Body of pancreas (tissue), 4 donors: ENCODE results near the gene ZNF205. TPM values are rescaled to one million over a fixed set of nuclear protein-coding genes. Genes with fewer than 3 reads are reported as not detected.
A peak's percentile ranks its signal among the peaks of the same experiment; 100 is the strongest.

Experiments used
- ATAC-seq: fragments of 150-250 bp; one replicate; pipeline ENCODE4 v1.9.1; 2016
- DNase-seq, 4 donors: peaks; one replicate each; pipeline ENCODE4 v3.0.0-alpha.2; 2019
- H3K27ac ChIP-seq, 4 donors: fragments of 200-600 bp; sonication (generic); 1 replicate in 3 of 4; 2 replicates in 1 of 4; pipeline versions ENCODE4 v1.5.1 to v1.6.1; 2016 to 2019; ENCODE audit warnings: mild to moderate bottlenecking in 1 of 4, mixed read lengths in 1 of 4, moderate library complexity in 1 of 4
- H3K27me3 ChIP-seq, 2 donors: fragments of 200-600 bp; sonication (generic); one replicate each; pipeline ENCODE4 v1.6.0; 2016; ENCODE audit warnings: mild to moderate bottlenecking in 1 of 2
- H3K36me3 ChIP-seq, 2 donors: fragments of 200-600 bp; sonication (generic); replicated peaks in 1 of 2; 2 replicates each; pipeline ENCODE4 v1.5.1; 2016; ENCODE audit warnings: low read depth in 2 of 2; ENCODE audit not compliant: insufficient read depth in 1 of 2
- H3K4me1 ChIP-seq: fragments of 200-600 bp; sonication (generic); one replicate; pipeline ENCODE4 v1.6.0; 2016
- H3K4me3 ChIP-seq, 2 donors: fragments of 200-600 bp; sonication (generic); 1 replicate in 1 of 2; 2 replicates in 1 of 2; pipeline ENCODE4 v1.5.1; 2016 to 2019
- H3K9me3 ChIP-seq, 3 donors: fragments of 200-600 bp; sonication (generic); 1 replicate in 2 of 3; 2 replicates in 1 of 3; pipeline ENCODE4 v1.5.1; 2016
- POLR2A ChIP-seq, 3 donors: fragments of 450-650 bp; IDR thresholded peaks; one replicate each; pipeline ENCODE4 v1.6.1; 2016; ENCODE audit warnings: antibody characterized with exemption in 3 of 3, mild to moderate bottlenecking in 2 of 3
- WGBS, 2 donors: methylation state at CpG; one replicate each; pipeline ENCODE4 v1.1.5; 2017; 5-methylcytosine and 5-hydroxymethylcytosine counted together
- intact Hi-C: fragments of 100-400 bp; cut with DNase I; formaldehyde crosslinking; loops from one replicate; pipeline ENCODE4 v1.15.1; 2023
- total RNA-seq, 2 donors: library from RNA; depleted of rRNA; stranded (reverse); fragments of >200 nt; gene quantifications; one replicate each; pipeline ENCODE4 v1.1.0, GENCODE V29; 2016
- TF ChIP-seq, protein P1 (sequence below), 7 experiments: fragments of 450-650 bp in 4 of 7; fragments of 200-600 bp in 3 of 7; sonication (generic) in 3 of 7; IDR thresholded peaks; one replicate each; pipeline ENCODE4 v1.5.1; 2016 to 2019; ENCODE audit warnings: antibody characterized with exemption in 7 of 7

ZNF205 gene
- total RNA-seq, 2 donors from 2014 or later: 14.2 to 20.0 TPM

DNA sequence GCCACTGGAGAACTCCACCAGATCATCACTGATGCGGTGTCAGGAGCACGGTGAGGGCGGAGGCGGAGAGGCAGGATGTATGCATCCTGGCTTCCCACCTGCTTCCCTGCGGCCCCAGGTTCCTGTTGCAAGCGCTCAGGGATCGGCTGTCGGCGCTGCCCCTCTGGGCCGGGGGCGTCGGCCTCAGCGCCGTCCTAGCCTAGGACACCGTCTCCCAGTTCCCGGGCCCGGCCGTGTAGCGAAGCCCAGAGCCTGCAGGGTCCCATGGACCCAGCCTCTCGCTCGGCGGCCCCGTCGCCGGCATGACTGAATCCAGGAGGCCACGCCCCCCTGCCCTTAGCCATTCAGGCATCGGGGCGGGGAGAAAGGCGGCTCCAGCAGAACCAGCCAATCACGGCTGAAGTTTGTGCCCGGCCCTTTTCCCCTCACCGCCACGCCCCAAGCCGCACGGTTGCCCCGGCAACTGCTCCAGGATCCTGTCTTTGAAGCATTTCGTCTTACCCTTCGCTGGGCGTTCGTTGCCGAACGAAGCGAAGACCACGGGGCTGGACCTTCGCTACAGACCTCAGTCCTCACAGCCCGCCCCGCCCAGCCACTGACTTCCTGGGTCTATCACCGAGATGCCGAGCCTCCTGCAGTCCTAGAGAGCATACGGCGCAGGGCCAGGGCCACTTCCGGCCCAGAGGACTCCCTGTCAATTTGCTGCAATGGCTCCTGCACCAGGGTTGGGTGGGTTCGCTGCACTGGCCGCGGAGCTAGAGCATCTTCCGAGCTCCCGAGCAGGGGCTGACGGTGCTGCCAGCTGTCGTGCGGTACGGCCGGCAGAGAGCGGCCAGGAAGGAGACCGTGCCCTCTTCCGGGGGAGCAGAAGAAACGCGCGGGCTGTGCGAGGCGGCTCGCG is 11.8 kb downstream of the ZNF205 start:
- no peaks in the 10 kb centered on the region for H3K27me3 ChIP-seq
- DNase-seq (peak; percentile 96 to 98 (median 97)), ATAC-seq (peak; percentile 97)
- H3K27ac ChIP-seq: peak overlapping the region; percentile 37 to 89 (median 82)
- H3K36me3 ChIP-seq: peaks cover 0 to 3% of the 10 kb centered on the region in 2 donors
- intact Hi-C loops: no loop called here
- H3K9me3 ChIP-seq: no peaks in the 10 kb centered on the region
- peak overlapping the region; percentile 4 to 40 for H3K4me3 ChIP-seq
- peak; percentile 45 to 72 (median 70) for TF ChIP-seq POLR2A (IDR thresholded peaks at IDR 0.05)
- TF ChIP-seq, protein P1, sequence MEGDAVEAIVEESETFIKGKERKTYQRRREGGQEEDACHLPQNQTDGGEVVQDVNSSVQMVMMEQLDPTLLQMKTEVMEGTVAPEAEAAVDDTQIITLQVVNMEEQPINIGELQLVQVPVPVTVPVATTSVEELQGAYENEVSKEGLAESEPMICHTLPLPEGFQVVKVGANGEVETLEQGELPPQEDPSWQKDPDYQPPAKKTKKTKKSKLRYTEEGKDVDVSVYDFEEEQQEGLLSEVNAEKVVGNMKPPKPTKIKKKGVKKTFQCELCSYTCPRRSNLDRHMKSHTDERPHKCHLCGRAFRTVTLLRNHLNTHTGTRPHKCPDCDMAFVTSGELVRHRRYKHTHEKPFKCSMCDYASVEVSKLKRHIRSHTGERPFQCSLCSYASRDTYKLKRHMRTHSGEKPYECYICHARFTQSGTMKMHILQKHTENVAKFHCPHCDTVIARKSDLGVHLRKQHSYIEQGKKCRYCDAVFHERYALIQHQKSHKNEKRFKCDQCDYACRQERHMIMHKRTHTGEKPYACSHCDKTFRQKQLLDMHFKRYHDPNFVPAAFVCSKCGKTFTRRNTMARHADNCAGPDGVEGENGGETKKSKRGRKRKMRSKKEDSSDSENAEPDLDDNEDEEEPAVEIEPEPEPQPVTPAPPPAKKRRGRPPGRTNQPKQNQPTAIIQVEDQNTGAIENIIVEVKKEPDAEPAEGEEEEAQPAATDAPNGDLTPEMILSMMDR (IDR thresholded peaks at IDR 0.05): peak in 4 of 7 experiments; percentile 10 to 34 (median 28)
- 0 to 1% methylated on average over 16 to 68 of the region's 72 CpGs for WGBS, 2 donors
- H3K4me1 ChIP-seq: peaks cover 28% of the 10 kb centered on the region

DNA sequence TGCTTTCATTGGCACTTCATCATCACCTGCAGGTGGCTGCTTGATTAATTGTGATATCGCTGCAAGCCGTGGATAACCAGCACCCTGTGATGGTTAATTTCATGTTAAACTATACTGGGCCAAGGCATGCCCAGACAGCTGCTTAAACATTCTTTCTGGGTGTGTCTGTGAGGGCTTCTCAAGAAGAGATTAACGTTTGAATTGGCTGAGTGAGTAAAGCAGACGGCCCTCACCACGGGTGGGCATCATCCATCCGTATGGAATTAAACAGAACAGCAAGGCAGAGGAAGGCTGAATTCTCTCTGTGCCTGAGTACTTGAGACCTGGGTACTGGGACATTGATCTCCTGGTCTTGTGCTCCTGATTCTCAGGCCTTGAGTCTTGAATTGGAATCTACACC is 15.4 kb downstream of the ZNF205 start:
- Histone ChIP-seq H3K27ac (no peak overlapping the region), H3K4me1 (peaks cover 49% of the 10 kb centered on the region), H3K9me3 (no peaks in the 10 kb centered on the region), H3K27me3 (no peaks in the 10 kb centered on the region), H3K36me3 (peaks cover 0 to 2% of the 10 kb centered on the region in 2 donors), H3K4me3 (no peak overlapping the region)
- TF ChIP-seq, protein P1 (IDR thresholded peaks at IDR 0.05): no peak
- TF ChIP-seq POLR2A (IDR thresholded peaks at IDR 0.05): no peak
- DNase-seq: no peak
- WGBS, 2 donors: 66 to 77% methylated on average over 6 of the region's 6 CpGs
- intact Hi-C loops: no loop called here
- ATAC-seq: no peak

DNA sequence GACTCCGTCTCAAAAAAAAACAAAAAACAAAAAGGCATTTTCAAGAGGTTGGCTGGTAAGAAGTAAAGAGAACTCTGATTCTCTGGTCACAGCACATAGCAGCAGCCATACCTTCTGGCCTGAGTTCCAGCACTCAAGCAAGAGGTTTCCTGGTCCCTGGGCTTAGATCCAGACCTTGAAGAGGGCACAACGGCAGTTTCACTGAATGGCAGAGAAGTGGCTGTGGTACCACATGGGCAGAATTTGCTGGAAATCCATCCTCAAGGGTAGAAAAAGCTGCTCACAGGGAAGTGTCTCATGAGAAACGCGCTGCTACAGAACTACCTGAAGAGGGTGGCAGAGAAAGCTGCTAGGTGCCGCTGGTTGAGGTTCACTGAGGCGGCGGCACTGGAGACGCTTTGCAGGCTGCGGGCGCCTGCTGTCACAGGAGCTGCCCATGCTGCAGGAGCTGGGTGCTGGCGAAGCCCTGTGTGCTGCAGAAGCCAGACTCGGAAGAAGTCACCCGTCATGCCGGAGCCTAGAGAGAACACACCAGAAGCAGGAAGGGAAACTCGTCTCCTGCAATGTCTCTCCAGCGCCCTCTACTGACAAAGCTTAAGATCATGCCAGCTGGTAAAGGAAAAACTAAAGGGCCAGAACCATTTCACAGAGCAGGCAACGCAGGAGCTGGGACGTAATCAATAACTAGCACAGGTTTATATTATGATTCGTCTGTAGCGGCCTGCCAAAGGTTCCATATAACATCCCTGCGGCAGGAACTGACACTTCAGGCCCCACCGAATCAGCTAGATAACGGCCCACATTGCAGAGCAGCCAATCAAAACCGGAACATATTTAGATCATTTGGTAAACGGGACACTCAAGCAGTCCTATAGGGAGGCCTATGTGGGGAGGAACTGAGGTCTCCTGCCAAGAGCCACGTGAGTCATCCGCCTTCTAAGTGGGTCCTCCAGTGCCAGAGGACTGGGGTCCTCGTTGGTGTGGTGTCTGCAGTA is 17.0 kb downstream of the ZNF205 start:
- ATAC-seq (peak; percentile 86), DNase-seq (peak; percentile 75 to 89 (median 82))
- Histone ChIP-seq H3K27me3 (no peaks in the 10 kb centered on the region), H3K36me3 (peaks cover 0 to 2% of the 10 kb centered on the region in 2 donors), H3K9me3 (no peaks in the 10 kb centered on the region), H3K27ac (peak overlapping the region; percentile 68 to 90 (median 78)), H3K4me1 (peaks cover 54% of the 10 kb centered on the region), H3K4me3 (peak overlapping the region in 1 of 2 donors; percentile 41)
- WGBS, 2 donors: 3 to 9% methylated on average over 16 to 26 of the region's 28 CpGs
- peak; percentile 25 to 77 (median 64) for TF ChIP-seq POLR2A (IDR thresholded peaks at IDR 0.05)
- TF ChIP-seq, protein P1 (IDR thresholded peaks at IDR 0.05): peak; percentile 86 to 95 (median 93)
- intact Hi-C loops: no loop called here

DNA sequence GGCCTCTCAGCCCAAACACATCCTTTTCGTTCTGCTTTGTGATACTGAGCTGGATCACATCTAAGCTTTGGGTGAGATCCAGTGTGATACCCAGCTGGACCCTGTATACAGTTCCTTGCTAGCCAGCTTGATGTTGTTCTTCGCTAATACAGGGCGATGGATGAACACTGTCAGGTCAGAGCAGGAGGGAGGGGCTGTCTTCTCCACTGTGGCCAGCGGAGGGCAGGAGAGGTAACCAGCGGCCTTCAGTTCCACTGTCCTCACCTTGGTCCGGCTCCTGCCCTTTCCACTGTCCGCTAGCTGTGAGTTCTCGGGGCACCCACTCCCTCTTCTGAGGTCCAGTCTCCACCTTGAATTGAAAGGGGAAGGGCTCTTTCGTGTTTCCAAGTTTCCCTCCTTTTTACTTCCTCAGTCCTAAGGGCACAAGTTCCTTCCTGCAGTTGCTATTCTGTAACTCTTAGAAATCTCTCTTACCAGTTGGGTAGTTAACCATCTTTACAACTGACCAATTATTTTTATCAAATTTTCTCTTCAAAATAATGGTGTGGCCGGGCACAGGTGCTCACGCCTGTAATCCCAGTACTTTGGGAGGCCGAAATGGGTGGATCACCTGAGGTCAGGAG is 19.5 kb downstream of the ZNF205 start:
- ATAC-seq: no peak
- 63% methylated on average over 12 of the region's 12 CpGs for WGBS, 2 donors
- no peaks in the 10 kb centered on the region for H3K27me3 ChIP-seq
- intact Hi-C loops: no loop called here
- peaks cover 64% of the 10 kb centered on the region for H3K4me1 ChIP-seq
- no peak overlapping the region for H3K27ac ChIP-seq
- no peak for TF ChIP-seq POLR2A (IDR thresholded peaks at IDR 0.05)
- TF ChIP-seq, protein P1 (IDR thresholded peaks at IDR 0.05): peak in 6 of 7 experiments; percentile 10 to 56 (median 43)
- no peaks in the 10 kb centered on the region for H3K9me3 ChIP-seq
- H3K4me3 ChIP-seq: no peak overlapping the region
- H3K36me3 ChIP-seq: peaks cover 0 to 2% of the 10 kb centered on the region in 2 donors
- DNase-seq: peak; percentile 36 to 54 (median 46)
